ENCODE data around the gene TMPRSS3.

The TMPRSS3 gene

DNA sequence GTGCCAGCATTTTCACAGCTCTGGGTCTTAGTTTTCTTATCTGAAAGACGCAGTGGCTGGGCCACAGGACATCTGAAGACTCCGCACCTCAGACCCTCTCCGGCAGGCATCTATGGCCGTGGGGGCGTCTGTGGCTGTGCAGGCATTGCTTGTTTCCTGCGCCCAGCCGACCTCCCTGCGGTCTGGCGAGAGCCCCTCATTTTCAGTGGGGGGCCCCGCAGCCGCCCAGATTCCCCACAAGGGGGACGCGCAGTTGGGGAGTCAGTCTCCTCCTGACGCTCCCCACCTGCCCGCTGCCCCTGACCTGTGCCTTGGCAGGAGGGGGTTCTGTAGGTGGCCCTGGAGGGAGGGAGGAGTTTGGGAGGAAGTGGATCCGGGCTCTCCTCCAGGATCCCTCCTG is 26.0 kb downstream of the TMPRSS3 start:
- DNase-seq, result no peak

DNA sequence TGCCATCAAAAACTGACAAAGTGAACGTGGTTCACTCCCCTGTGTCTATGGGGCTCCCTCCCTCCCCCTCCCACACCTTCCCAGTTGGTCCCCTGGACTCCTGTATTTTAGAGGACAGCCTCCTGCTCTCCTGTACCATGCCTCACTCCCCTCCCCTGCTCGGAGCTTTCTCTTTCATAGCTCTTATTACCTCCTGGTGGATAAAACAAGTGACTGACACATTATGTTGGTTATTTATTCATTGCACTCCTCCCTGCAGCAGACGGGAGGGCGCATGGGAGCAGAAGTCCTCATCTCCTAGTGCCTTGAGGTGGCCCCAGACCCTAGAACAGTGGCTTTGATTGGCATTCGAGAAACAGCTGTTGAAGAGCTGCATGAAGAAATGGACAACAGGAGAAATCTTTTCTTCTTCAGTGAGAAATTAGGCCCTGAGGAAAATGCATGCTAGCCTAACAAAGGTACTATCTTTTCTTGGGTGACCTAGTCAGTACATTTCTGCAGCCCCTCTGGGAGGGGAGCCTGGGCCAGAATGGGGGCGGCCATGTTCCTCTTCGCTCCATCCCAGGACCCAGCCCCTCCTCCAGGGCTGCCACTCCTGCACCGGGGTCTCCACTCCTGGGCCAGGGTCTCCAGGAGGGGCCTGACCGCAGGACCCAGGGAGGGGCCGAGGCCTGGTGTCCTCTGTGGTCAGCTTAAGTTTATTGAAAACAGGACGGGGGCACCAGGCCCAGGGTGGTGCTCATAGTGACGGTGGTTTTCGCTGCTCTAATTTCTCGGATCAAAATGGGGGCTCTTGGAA is 28.3 kb downstream of the TMPRSS3 start:
- no peak for DNase-seq

DNA sequence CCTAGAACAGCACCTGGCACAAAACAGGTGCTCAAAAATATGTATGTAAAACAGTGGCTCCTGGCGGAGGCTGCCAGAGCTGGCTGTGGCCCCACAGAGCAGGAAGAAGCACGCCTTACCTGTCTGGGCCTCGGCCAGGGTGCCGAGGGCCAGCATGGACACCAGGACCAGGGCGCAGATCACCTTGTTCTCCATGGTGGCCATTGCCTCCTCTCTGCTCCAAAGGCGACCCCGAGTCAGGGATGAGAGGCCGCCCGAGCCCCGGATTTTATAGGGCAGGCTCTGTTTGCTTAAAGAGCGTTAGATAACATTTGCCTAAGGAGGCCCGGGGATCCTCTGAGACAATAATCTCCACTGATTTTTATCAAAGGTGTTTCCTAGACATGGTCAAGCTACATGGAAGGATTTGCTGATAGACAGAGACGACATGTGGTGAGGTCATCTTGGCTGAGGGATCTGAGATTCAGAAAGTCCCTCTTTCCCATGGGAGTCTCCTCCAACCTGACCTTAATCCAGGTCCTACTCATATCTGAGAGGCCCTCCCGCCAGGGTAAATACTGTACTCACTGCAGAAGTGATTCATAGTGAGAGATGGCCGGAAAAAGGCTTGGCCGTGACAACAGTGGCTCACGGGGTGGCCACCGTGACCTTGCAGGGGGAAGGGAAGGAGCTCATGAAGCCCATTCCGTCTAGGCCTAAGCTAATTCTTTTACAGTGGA is 29.4 kb downstream of the TMPRSS3 start, which contains the start of gene TFF1:
Gene TFF1, minus strand, starts transcription at position 244 of the 719 bp plus-strand sequence. Its CDS starts 40 bp downstream, at position 204.
- DNase-seq, result no peak

DNA sequence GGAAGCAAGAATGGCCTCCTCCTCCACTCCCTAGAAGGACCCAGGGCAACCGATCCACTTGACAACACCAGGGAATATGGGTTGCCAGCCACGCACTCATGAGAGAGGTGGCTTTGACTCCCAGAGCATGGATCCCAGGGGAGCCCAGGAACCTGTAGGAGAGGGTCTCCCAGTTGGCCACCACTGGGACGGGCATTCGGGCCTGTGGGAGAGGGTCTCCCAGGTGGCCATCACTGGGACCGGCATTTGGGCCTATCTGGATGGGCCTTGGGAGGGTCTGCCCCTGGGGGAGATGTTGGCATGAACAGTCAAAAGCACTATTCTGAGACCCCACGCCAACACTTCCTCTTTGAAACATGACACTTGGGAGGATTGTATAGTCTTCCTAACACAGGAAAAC is 30.1 kb downstream of the TMPRSS3 start:
- no peak for DNase-seq

DNA sequence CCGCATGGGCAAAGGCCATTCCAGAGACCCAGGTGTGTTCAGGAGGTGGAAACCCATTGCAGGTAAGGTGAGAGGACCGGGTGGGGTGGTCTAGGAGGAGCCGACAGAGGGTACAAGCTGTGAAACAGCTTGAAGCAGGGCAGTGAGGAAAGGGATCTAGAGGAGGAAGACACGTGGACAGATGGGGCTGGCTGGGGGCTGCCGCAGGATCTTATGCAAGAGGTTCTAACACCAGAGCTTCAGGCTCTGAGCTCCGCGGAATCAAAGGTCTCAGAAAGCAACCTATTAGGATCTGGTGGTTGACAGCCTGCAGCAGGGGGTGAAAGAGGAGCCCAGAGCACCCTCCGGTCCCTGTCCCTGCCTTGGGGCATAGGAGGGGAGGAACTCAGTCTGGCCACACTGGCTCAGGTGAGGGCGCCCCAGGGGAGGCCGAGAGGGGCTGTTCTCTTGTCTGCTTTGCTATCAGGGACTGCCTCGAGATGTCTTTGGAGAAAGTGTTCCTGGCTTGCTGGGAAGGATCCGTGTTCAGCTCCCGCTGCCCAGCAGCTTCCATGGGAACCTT is 31.5 kb downstream of the TMPRSS3 start:
- no peak for DNase-seq

DNA sequence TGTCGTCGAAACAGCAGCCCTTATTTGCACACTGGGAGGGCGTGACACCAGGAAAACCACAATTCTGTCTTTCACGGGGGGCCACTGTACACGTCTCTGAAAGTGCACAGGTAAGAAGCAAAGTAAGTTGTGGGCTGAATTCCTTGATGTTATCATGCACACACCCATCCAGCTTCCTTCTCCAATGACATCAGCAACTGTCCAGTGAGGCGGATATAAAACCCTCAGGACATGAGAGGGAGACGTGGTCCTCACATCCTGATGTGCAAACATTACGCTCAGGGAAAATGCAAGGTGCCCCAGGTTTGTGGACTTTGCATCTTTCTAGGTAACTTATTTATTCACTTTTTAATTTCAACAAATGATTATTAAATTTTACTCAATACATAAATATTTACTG is 32.5 kb downstream of the TMPRSS3 start:
- no peak for DNase-seq

DNA sequence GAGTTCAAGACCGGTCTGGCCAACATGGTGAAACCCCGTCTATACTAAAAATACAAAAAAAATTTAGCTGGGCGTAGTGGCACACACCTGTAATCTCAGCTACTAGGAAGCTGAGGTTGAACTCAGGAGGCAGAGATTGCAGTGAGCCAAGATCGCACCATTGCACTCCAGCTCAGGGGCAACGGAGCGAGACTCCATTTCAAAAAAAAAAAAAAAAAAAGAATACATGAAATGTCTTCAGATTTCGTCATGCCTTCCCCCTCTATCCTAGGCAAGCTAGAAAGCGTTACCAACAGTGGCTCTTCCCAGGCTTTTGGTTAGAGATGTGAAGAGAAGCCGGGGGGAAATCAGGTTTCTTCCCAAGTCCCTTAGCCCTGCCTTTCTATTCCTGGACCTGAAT is 33.2 kb downstream of the TMPRSS3 start:
- DNase-seq, result no peak

DNA sequence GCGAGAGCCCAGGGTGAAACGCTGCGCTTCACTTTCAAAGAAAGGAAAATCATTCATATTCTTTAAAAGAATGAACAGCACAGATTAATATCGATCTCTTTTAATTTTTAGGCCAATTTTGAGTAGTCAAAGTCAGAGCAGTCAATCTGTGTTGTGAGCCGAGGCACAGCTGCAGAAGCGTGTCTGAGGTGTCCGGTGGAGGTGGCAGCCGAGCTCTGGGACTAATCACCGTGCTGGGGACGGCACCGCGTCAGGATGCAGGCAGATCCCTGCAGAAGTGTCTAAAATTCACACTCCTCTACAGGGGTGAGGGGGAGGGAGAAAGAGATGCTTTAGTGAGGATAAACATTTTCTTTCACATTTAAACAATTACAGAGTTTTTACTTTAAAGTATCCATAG is 33.7 kb downstream of the TMPRSS3 start:
- DNase-seq, result no peak

DNA sequence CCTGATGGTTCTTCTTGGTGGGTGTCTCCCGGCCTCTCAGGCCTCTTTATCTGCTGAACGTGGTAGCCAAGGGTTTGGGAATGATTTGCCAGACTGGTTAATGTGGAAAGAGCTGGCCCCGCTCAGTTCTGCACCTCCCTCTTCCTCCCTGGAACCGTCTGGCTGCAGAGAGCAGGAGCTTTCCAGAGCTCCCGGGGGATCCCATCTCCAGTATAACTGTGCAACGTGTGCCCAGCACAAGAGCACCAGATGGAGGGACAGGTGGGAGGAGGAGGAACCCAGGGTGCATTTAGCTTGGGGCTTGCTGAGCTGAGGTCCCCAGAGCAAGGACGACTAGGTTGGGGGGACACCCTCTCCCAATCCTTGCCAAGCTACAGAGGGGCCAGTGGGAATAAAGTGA is 34.6 kb downstream of the TMPRSS3 start:
- no peak for DNase-seq

DNA sequence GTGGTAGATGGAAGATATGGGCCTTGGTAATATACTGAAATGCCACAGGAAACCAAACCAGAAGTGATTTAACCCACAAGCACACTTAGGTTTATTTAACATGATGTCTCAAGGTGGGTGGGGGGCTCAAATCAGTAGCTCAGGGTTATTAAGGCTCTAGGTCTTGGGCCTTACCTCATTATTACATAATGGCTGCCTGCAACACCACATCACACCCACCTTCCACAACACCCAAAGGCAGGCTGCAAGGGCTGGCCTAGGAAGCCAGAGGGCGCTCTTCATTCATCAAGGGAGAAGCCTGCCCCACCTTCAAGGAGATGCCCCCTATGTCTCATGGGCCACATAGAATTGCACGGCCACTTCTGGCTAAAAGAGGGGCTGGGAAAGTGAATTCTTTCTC is 35.5 kb downstream of the TMPRSS3 start:
- no peak for DNase-seq

DNA sequence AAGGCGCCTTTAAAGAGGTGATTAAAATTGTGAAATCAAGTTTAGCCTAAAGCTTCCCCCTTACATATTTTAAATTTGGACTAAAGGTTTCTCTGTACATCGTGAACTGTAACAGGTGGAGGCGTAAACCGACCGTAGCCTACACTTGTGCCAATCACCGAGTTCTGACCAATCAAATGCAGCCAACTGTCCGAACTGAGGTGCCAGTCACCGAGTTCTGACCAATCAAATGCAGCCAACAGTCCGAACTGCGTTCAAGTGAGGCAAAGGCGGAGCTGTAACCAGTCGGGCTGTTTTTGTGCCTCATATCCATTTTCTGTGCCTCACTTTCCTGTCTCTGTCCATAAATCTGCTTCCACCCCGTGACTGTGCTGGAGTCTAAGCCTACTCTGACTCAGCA is 36.9 kb downstream of the TMPRSS3 start:
- DNase-seq, result no peak

DNA sequence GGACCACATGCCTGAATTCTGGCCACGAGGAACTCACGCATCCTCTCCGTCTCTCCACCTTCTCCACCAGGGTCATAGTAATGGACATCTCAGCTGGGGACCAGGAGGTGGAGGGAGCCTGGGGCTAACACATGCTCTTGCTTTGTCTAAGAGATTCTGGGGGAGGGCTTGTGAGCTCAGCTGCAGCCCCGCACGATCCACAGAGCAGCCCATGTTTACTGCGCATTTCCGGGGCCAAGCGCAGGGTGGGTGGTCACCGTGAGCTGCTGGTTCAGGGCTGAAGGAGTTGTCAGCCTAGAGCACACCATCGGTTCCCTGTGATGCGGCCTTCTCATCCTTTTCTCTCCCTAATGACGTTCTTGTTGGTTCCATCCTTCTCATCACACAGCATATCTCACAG is 37.6 kb downstream of the TMPRSS3 start:
- no peak for DNase-seq

DNA sequence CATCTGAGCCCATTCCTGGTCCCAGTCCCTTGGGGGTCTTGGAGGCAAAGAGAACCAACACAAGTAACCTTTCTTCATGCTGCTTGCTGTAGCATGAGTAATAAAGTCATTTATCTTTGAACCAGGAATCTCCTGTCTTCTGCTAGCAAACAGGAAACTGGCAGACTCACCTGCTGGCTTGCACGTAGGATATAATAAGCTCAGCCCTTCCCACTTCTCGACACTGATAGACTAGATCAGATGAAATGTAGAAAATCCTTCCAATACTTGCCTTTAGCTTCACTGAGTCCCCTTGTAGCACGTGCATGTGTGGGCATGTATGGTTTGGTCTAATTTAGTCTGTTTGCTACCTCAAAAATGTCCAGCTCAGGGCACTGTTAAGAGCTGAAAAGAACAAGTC is 38.5 kb downstream of the TMPRSS3 start:
- DNase-seq, result no peak

DNA sequence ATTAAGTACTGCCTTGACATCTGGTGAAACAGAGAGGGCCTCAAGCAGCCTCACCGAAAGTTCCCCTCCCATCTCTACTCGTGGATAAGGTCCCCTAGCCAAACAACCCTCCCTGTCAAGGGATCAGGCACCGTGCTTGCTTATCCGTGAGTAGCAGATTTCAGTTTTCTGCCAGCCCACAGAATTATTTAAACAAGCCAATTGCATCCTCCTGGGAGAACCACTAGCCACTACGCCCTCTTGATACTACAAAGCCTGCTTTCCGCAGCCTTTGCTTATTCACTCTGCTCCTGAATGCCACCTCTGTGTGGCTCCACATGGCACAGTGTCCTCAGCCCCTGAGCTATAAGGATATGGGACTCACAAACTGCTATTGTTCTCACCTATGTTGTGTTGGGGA is 39.2 kb downstream of the TMPRSS3 start:
- DNase-seq, result no peak

DNA sequence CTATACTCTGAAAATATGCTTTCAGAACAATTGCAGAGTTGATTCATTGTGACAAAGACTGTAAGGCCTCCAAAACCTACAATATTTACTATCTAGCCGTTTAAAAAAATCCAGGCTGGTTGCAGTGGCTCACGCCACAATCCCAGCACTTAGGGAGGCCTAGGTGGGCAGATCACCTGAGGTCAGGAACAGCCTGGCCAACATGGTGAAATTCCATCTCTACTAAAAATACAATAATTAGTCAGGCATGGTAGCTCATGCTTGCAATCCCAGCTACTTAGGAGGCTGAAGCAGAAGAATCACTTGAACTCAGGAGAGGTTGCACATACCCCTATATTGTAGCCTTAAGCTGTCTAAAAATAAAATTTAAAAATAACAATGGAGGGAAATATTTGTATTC is 39.8 kb downstream of the TMPRSS3 start:
- no peak for DNase-seq

DNA sequence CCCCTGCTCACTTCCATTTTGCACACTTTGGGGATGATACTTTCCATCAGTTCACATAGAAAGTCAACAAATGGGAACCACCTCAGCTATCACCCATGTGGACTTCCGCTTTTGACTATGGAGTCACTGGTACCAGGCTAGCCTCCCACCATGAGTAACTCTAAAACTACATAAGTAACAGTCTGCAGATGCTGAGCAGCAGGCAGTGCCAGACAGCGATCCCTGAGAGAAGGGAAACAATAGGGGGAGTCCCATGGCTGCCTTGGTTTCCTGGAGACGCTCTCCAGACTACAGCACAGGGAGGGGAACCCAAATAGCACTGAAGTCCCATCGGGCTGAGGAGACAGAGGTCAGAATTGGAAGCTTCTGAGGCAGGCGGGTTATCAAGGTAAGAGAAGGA is 42.2 kb downstream of the TMPRSS3 start:
- no peak for DNase-seq

DNA sequence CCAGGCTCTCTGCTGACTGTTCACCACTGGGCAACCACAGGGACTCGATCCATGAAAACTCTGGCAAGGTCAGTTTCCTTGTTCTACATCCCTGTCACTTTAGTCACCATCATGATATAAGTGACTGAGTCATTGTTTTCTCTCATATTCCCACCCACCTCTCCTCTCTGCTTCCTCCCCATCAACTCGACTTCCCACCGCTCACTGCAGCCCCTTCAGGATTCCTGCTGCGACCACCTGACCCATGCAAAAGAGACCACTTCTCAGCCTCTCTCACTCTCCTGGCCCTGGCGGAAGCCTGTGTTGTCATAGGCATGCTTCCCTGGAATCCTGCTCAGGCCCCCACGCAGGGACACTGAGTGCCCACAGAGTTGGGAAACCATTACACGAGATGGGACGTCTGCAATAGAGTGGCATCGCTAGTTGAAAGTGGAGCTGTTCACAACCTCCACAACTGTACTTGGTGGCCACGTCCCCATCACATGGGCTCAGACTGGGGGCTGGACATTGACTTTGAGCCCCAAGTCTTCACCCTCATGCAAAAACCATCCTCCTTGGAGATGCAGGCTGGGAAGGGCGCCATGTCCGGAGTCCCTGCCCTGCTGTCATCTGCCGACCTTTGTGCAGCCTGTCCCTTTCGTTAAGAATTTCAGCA is 43.3 kb downstream of the TMPRSS3 start:
- no peak for DNase-seq

DNA sequence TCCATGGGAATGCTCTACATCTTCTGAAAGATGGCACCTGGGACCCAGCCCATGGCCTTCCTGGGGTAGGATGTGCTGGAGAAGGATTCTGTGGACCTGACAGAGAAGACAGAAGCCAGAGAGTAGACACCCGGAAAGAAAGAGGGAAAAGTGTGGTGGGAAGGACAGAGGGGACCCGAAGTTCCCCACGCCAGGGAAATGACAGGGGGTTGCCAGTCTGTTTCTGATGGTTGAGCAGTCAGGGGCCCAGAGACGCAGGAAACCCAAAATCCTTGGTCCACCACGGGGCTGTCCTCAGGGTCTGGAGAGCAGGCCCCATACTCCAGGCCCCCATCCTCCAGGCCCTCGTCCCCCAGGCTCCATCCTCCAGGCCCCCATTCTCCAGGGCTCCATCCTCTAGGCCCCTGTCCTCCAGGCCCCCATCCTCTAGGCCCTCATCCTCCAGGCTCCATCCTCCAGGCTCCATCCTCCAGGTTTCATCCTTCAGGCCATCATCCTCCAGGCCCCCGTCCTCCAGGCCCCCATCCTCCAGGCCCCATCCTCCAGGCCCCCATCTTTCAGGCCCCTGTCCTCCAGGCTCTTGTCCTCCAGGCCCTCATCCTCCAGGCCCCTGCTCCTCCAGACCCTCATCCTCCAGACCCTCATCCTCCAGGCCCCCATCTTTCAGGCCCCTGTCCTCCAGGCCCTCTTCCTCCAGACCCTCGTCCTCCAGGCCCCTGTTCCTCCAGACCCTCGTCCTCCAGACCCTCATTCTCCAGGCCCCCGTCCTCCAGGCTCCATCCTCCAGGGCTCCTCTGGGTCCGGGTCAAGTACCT is 44.0 kb downstream of the TMPRSS3 start:
- DNase-seq, result no peak

DNA sequence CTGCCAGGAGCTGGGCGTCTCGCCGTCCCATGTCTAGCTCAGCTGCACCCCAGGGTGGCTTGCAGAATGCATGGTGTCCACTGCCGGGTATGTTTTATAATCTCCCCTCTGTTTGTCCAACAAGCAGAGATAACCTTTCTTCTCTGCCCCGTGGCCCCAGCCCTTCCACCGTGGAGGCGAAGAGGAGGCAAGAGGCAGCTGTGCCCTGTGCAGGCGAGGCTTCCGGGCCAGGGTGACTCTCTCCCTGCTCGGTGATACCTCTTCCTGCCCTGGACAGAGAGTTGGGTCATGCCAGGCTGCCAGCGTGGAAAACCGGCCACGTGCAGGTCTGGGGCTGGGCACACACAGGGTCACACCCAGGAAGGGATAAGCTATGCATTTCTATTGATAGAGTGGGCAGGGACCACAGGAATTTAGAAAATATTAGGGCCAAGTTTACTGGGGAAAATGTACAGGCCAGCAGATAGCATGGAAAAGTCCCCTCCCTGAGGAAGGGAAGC is 44.9 kb downstream of the TMPRSS3 start, which contains the start of gene TFF2:
Gene TFF2, minus strand, starts transcription at position 68 of the 500 bp plus-strand sequence. Its CDS starts 37 bp downstream, at position 31.
- no peak for DNase-seq

DNA sequence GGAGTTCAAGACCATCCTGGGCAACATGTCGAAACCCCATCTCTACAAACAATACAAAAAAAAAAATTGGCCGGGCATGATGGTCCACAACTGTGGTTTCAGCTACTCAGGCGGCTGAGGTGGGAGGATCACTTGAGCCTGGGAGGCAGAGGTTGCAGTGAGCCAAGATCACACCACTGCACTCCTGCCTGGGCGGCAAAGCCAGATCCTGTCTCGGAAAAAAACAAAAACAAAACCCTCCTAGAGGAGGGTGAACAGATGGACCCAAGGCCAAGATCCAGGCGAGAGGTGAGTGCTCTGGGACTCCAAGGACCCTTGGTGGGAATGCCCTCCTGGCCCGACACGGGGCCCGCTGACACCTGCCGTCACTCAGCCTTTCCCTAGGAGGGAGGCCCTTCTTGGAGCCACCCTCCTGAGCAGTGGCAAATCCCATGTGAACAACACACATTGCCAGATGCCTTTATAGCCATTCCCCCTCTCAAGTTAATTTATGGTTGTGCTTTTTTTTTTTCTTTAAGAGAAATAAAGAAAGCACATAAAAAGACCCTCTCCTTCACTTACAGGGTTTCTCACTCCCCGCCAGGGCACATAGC is 45.4 kb downstream of the TMPRSS3 start:
- DNase-seq, result no peak

DNA sequence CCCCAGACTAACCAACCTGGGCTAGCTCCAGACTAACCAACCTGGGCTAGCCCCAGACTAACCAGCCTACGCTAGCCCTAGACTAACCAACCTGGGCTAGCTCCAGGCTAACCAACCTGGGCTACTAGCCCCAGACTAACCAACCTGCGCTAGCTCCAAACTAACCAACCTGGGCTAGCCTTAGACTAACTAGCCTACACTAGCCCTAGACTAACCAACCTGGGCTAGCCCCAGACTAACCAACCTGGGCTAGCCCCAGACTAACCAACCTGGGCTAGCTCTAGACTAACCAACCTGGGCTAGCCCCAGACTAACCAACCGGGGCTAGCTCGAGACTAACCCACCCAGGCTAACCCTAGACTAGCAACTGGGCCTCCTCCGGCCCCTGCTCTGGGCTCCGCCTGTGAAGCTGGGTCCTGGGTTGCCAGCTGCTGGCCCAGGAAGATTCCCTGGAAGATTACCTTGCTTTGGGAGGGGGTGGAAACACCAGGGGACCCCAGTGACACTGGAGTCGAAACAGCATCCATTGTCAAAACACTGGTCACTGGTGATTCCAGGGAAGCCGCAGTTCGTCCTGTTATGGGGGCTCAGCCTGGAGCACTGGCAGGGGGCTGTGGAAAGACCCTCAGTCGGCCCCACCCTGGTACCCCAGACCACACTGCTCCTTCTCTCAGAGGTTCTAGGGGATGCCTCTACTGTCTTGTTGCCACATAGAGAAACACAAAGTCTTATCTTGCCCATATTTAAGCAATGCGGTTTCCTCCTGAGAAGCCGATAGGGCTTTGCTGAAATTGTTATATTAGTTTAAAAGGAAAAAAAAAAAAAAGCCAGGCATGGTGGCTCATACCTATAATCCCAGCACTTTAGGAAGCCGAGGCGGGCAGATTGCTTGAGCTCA is 46.2 kb downstream of the TMPRSS3 start:
- DNase-seq, result no peak
